ENCODE data around the gene ZNF625. TPM values are rescaled to one million over a fixed set of nuclear protein-coding genes. Genes with fewer than 3 reads are reported as not detected.
A peak's percentile ranks its signal among the peaks of the same experiment; 100 is the strongest.

The ZNF625 gene
- total RNA-seq, 1 experiment from 2014 or later = not detected

DNA sequence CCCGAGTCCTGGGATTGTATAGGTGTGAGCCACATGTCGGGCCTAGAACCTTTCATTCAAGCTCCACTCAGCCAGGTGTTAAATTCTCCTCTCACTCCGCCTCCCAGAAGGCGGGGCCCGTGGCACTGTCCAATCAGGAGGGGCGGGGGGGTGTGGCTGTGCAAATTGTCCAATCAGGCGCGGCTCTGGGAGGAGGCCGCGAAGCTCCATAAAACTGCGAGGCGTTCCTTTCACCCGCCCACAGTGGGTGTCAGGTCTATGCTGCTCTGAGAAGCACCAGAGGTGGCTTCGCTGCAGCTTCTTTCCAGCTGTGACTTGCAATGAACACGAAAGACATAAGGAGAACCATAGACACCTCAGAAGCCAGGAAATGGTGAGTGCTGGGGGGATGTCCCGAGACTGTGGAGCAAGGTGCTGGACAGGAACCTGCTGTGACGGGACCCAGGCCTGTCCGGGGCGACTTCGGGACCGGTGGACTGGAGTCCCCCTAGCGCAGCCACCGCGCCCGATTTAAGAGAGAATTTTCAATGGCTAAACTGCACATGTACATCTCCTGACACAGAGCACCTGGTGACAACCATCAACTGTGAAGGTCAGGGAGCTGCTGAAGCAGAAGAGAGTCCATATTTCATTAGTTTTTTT is 3.4 kb upstream of the ZNF625 start:
- CTCF ChIA-PET = no interaction called here
- BruUV-seq (replicated peaks) = no TSS peak
- intact Hi-C loops (cut with micrococcal nuclease; ENCODE audit: unreplicated experiment) = no loop called here
- DNase-seq = no peak
- peaks cover 16% of the 10 kb centered on the region for H3K36me3 Mint-ChIP-seq (ENCODE audit: insufficient read depth, unreplicated experiment)
- no peak overlapping the region for H3K4me3 Mint-ChIP-seq (ENCODE audit: low read depth, unreplicated experiment)
- no peak for TF ChIP-seq CTCF (IDR thresholded peaks at IDR 0.05; ENCODE audit: unreplicated experiment)
- no peak overlapping the region for H3K27ac Mint-ChIP-seq (ENCODE audit: unreplicated experiment)
- H3K27me3 Mint-ChIP-seq (ENCODE audit: unreplicated experiment) = no peaks in the 10 kb centered on the region
- H3K4me1 Mint-ChIP-seq (ENCODE audit: low read depth, unreplicated experiment) = peaks cover 9% of the 10 kb centered on the region
- H3K9me3 Mint-ChIP-seq (ENCODE audit: low read depth, unreplicated experiment) = peaks cover 5% of the 10 kb centered on the region

- no TSS peak for BruUV-seq (replicated peaks)
- no peaks in the 10 kb centered on the region for H3K27me3 Mint-ChIP-seq (ENCODE audit: unreplicated experiment)
- DNase-seq = no peak
- no peak overlapping the region for H3K27ac Mint-ChIP-seq (ENCODE audit: unreplicated experiment)
- no peak for TF ChIP-seq CTCF (IDR thresholded peaks at IDR 0.05; ENCODE audit: unreplicated experiment)
- CTCF ChIA-PET = no interaction called here
- intact Hi-C loops (cut with micrococcal nuclease; ENCODE audit: unreplicated experiment) = no loop called here
- H3K36me3 Mint-ChIP-seq (ENCODE audit: insufficient read depth, unreplicated experiment) = no peaks in the 10 kb centered on the region
- no peak overlapping the region for H3K4me3 Mint-ChIP-seq (ENCODE audit: low read depth, unreplicated experiment)
- H3K4me1 Mint-ChIP-seq (ENCODE audit: low read depth, unreplicated experiment) = no peaks in the 10 kb centered on the region
- H3K9me3 Mint-ChIP-seq (ENCODE audit: low read depth, unreplicated experiment) = peaks cover 5% of the 10 kb centered on the region
These were observed 1.1 kb downstream of the ZNF625 start for GRCh38 chr19:12155324-12155860.

DNA sequence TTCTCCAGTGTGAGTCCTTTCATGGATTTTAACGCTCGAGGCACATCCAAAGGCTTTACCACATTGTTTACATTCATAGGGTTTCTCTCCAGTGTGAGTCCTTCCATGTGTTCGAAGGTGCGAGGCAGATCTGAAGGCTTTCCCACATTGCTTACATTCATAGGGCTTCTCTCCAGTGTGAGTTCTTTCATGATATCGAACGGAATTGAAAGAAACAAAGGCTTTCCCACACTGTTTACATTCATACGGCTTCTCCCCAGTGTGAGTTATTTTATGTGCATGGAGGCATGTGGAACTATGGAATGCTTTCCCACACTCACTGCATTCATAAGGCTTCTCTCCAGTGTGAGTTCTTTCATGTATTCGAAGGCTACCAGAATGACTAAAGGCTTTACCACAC is 11.2 kb downstream of the ZNF625 start:
- no peak for TF ChIP-seq CTCF (IDR thresholded peaks at IDR 0.05; ENCODE audit: unreplicated experiment)
- no peaks in the 10 kb centered on the region for H3K27me3 Mint-ChIP-seq (ENCODE audit: unreplicated experiment)
- no peak overlapping the region for H3K27ac Mint-ChIP-seq (ENCODE audit: unreplicated experiment)
- peaks cover 11% of the 10 kb centered on the region for H3K4me1 Mint-ChIP-seq (ENCODE audit: low read depth, unreplicated experiment)
- H3K36me3 Mint-ChIP-seq (ENCODE audit: insufficient read depth, unreplicated experiment) = peaks cover 8% of the 10 kb centered on the region
- no TSS peak for BruUV-seq (replicated peaks)
- H3K9me3 Mint-ChIP-seq (ENCODE audit: low read depth, unreplicated experiment) = peaks cover 8% of the 10 kb centered on the region
- intact Hi-C loops (cut with micrococcal nuclease; ENCODE audit: unreplicated experiment) = no loop called here
- no peak overlapping the region for H3K4me3 Mint-ChIP-seq (ENCODE audit: low read depth, unreplicated experiment)
- DNase-seq = no peak
- CTCF ChIA-PET = no interaction called here

GRCh38 chr19:12141405-12141736 is 15.2 kb downstream of the ZNF625 start:
- H3K9me3 Mint-ChIP-seq (ENCODE audit: low read depth, unreplicated experiment) = peaks cover 4% of the 10 kb centered on the region

More at GRCh38 chr19:12141405-12141736, 15.2 kb downstream of the ZNF625 start:
- CTCF ChIA-PET = interaction anchor here (1.9 to 2.4 kb wide), 3 partner anchors 217 to 343 kb away, joined by 5 to 21 read pairs (median 16); partner anchors contain the start of genes ZNF442, ZNF491 and ZNF700
- no peaks in the 10 kb centered on the region for H3K27me3 Mint-ChIP-seq (ENCODE audit: unreplicated experiment)
- H3K36me3 Mint-ChIP-seq (ENCODE audit: insufficient read depth, unreplicated experiment) = peaks cover 25% of the 10 kb centered on the region
- intact Hi-C loops (cut with micrococcal nuclease; ENCODE audit: unreplicated experiment) = loop anchor here (1.0 to 5.0 kb wide), 5 partner anchors 154 to 439 kb away; partner anchors contain the start of gene ZNF763
- TF ChIP-seq CTCF (IDR thresholded peaks at IDR 0.05; ENCODE audit: unreplicated experiment) = no peak
- peaks cover 11% of the 10 kb centered on the region for H3K4me1 Mint-ChIP-seq (ENCODE audit: low read depth, unreplicated experiment)
- peak overlapping the region; percentile 78 for H3K4me3 Mint-ChIP-seq (ENCODE audit: low read depth, unreplicated experiment)
- no peak for DNase-seq
- BruUV-seq (replicated peaks) = no TSS peak
- H3K27ac Mint-ChIP-seq (ENCODE audit: unreplicated experiment) = peak overlapping the region; percentile 76

All from Calu3 (cell line).